K562 (cell line): ENCODE measurements around the gene TRIM26. TPM values are rescaled to one million over a fixed set of nuclear protein-coding genes. Genes with fewer than 3 reads are reported as not detected.
A peak's percentile ranks its signal among the peaks of the same experiment; 100 is the strongest.

ENCODE experiments used
- CUX1 ChIP-seq: fragments of 200-800 bp; sonication (Bioruptor generic); IDR thresholded peaks from 2 replicates; pipeline ENCODE4 v1.6.1; 2016; ENCODE audit warnings: missing genetic modification characterization, missing compliant biosample characterization
- GTF2F1 ChIP-seq: IDR thresholded peaks from 2 replicates; pipeline ENCODE4 v1.6.1; 2011; ENCODE audit warnings: low read depth, low read length, improper control_type of control experiment
- NEUROD1 ChIP-seq: fragments of 150-350 bp; IDR thresholded peaks from 2 replicates; pipeline ENCODE4 v1.6.1; 2014; ENCODE audit warnings: borderline replicate concordance, low read length, low read depth; ENCODE audit not compliant: partially characterized antibody
- PML ChIP-seq: IDR thresholded peaks from 2 replicates; pipeline ENCODE4 v1.6.1; 2012; ENCODE audit warnings: low read length, inconsistent platforms
- PRDM10 ChIP-seq: fragments of 450-650 bp; IDR thresholded peaks from 2 replicates; pipeline ENCODE4 v1.6.1; 2018; ENCODE audit not compliant: partially characterized antibody
- STAG1 ChIP-seq: sonication (generic); formaldehyde crosslinking; IDR thresholded peaks from 2 replicates; pipeline ENCODE4 v1.5.0; 2020; ENCODE audit warnings: missing genetic modification reagents, borderline replicate concordance
- ZBTB26 ChIP-seq: fragments of 450-650 bp; formaldehyde crosslinking; IDR thresholded peaks from 2 replicates; pipeline ENCODE4 v1.4.0; 2022; ENCODE audit warnings: missing genetic modification characterization
- ZBTB34 ChIP-seq: fragments of 250-450 bp; sonication (Bioruptor Pico); IDR thresholded peaks from 2 replicates; pipeline ENCODE4 v1.8.0; 2021; ENCODE audit warnings: mild to moderate bottlenecking, moderate library complexity
- ZBTB9 ChIP-seq: fragments of 450-650 bp; formaldehyde crosslinking; IDR thresholded peaks from 2 replicates; pipeline ENCODE4 v1.4.0; 2020; ENCODE audit warnings: mild to moderate bottlenecking, moderate library complexity
- ZNF217 ChIP-seq: sonication (generic); formaldehyde crosslinking; IDR thresholded peaks from 2 replicates; pipeline ENCODE4 v1.8.0; 2022; ENCODE audit warnings: mild to moderate bottlenecking, missing genetic modification reagents
- ZNF655 ChIP-seq: fragments of 250-450 bp; sonication (Bioruptor Pico); IDR thresholded peaks from 2 replicates; pipeline ENCODE4 v1.5.0; 2021
- polyA plus RNA-seq, 8 experiments: library from polyadenylated mRNA; depleted of rRNA in 4 of 8; stranded (reverse) in 5 of 8; unstranded in 3 of 8; fragments of >200 nt; fragmentation: Nextera tagmentation in 2 of 8; fragmentation: Illumina TruSeq in 1 of 8; extraction: Ambion mirVana in 2 of 8; extraction: Trizol in 1 of 8; gene quantifications; 2 replicates each; pipeline versions ENCODE4 v1.2.1 to v1.2.3, GENCODE V29; 2011 to 2014; ENCODE audit warnings: inconsistent platforms in 1 of 8, missing spikeins in 1 of 8
- total RNA-seq, 7 experiments: library from RNA; depleted of rRNA in 6 of 7; stranded (reverse); fragments of >200 nt in 6 of 7; fragmentation: Illumina TruSeq in 2 of 7; extraction: Trizol in 2 of 7; gene quantifications; 2 replicates each; pipeline versions ENCODE4 v1.2.1 to v1.2.3, GENCODE V29; 2011 to 2021; ENCODE audit warnings: low replicate concordance in 1 of 7

The TRIM26 gene
- total and polyA plus RNA-seq, 9 of the 15 experiments (the other 6 are each of a cell fraction or from before 2014, with no cell fraction given) = 0.80 to 5.0 (median 2.8) TPM

- TF ChIP-seq ZBTB26 (no peak), NEUROD1 (no peak), ZBTB34 (CRISPR knock-in tag) (no peak), PML (no peak), CUX1 (no peak), ZNF217 (CRISPR knock-in tag) (no peak), ZNF655 (CRISPR knock-in tag) (no peak), PRDM10 (no peak), ZBTB9 (CRISPR knock-in tag) (no peak), STAG1 (CRISPR knock-in tag) (no peak), GTF2F1 (peak; percentile 31; the same call in 1 of the 2 replicates)
Measured at GRCh38 chr6:30212865-30213666, at the start of gene TRIM26 (continued).
